ENCODE measurements around the gene HELZ.
"Not testable (repeated sequence)": the region's sequence is repeated elsewhere in the genome, so short reads cannot be mapped to it uniquely, and the experiment has no call there.

HELZ gene

GRCh38 chr17:67046398-67046797 is 198.6 kb downstream of the HELZ start:
- no peak for TF ChIP-seq CTCF (IDR thresholded peaks at IDR 0.05; ENCODE audit: low read length, missing control alignments)
- no peak overlapping the region for H3K4me3 ChIP-seq (replicated peaks; ENCODE audit: low read depth, low read length)
- DNase-seq (ENCODE audit: low read depth): no peak

GRCh38 chr17:67044940-67045339 is 200.1 kb downstream of the HELZ start:
- H3K4me3 ChIP-seq (replicated peaks; ENCODE audit: low read depth, low read length): no peak overlapping the region
- no peak for DNase-seq (ENCODE audit: low read depth)
- no peak for TF ChIP-seq CTCF (IDR thresholded peaks at IDR 0.05; ENCODE audit: low read length, missing control alignments)

- DNase-seq (ENCODE audit: low read depth): no peak
- no peak for TF ChIP-seq CTCF (IDR thresholded peaks at IDR 0.05; ENCODE audit: low read length, missing control alignments)
- no peak within 1 kb of the TSS for H3K4me3 ChIP-seq (replicated peaks; ENCODE audit: low read depth, low read length)
Measured at GRCh38 chr17:67044016-67044772, 200.8 kb downstream of the HELZ start, which contains the start of gene CACNG1. TSS of gene CACNG1 (plus strand) at chr17:67044554. CDS start at chr17:67044661, 107 bp downstream.

- H3K4me3 ChIP-seq (replicated peaks; ENCODE audit: low read depth, low read length): no peak overlapping the region
- no peak for TF ChIP-seq CTCF (IDR thresholded peaks at IDR 0.05; ENCODE audit: low read length, missing control alignments)
- DNase-seq (ENCODE audit: low read depth): no peak
Measured at GRCh38 chr17:67043283-67043682, 201.7 kb downstream of the HELZ start.

GRCh38 chr17:67041941-67042899 is 202.8 kb downstream of the HELZ start:
- no peak overlapping the region for H3K4me3 ChIP-seq (replicated peaks; ENCODE audit: low read depth, low read length)
- TF ChIP-seq CTCF (IDR thresholded peaks at IDR 0.05; ENCODE audit: low read length, missing control alignments): no peak
- no peak for DNase-seq (ENCODE audit: low read depth)

- TF ChIP-seq CTCF (IDR thresholded peaks at IDR 0.05; ENCODE audit: low read length, missing control alignments): no peak
- no peak for DNase-seq (ENCODE audit: low read depth)
- H3K4me3 ChIP-seq (replicated peaks; ENCODE audit: low read depth, low read length): no peak overlapping the region
Measured at GRCh38 chr17:67041531-67041930, 203.5 kb downstream of the HELZ start.

GRCh38 chr17:67041119-67041518 is 203.9 kb downstream of the HELZ start:
- not testable (repeated sequence) for DNase-seq (ENCODE audit: low read depth); H3K4me3 ChIP-seq (replicated peaks; ENCODE audit: low read depth, low read length)

Measured in fibroblast of pulmonary artery (primary cell).